Sigmoid colon (tissue), 4 donors: ENCODE measurements around the gene SIRT4.

Experiments used
- CTCF ChIP-seq, 4 experiments: fragments of 450-650 bp in 3 of 4; fragments of 200-600 bp in 1 of 4; IDR thresholded peaks; one replicate each; pipeline ENCODE4 v1.5.1; 2016 to 2019; ENCODE audit warnings: antibody characterized with exemption in 4 of 4, mild to moderate bottlenecking in 3 of 4, moderate library complexity in 2 of 4
- POLR2A ChIP-seq, 2 donors: fragments of 450-650 bp; IDR thresholded peaks; one replicate each; pipeline ENCODE4 v1.6.1; 2016; ENCODE audit warnings: antibody characterized with exemption in 2 of 2, mild to moderate bottlenecking in 2 of 2, moderate library complexity in 2 of 2
- POLR2AphosphoS5 ChIP-seq, 4 donors: sonication (generic); formaldehyde crosslinking; IDR thresholded peaks; one replicate each; pipeline ENCODE4 v1.6.1; 2017; ENCODE audit warnings: antibody characterized with exemption in 4 of 4

GRCh38 chr12:120259418-120260202 lies 42.5 kb upstream of the SIRT4 start:
- TF ChIP-seq CTCF (IDR thresholded peaks at IDR 0.05), result no peak
- no peak for TF ChIP-seq POLR2A (IDR thresholded peaks at IDR 0.05)
- no peak for TF ChIP-seq POLR2AphosphoS5 (IDR thresholded peaks at IDR 0.05)
